Endothelial cell of umbilical vein (primary cell): ENCODE measurements around the gene PPP1R13L. TPM values are rescaled to one million over a fixed set of nuclear protein-coding genes. Genes with fewer than 3 reads are reported as not detected.

ENCODE experiments used
- BruUV-seq: library from RNA; stranded (reverse); fragments of 400-500 nt; replicated peaks from 2 replicates; lab custom pipeline; 2021; lab: Mats Ljungman, UMichigan
- CTCF ChIA-PET: fragments of 300-600, 350-600 bp; sonication (Branson Sonifier 250); formaldehyde crosslinking; loops from one replicate; lab custom pipeline; 2021; ENCODE audit warnings: antibody characterized with exemption, inconsistent platforms; lab: Charles Lee
- POLR2A ChIA-PET: fragments of 300-600, 350-600 bp; sonication (Branson Sonifier 250); formaldehyde crosslinking; loops from one replicate; lab custom pipeline; 2021; ENCODE audit warnings: antibody characterized with exemption, inconsistent platforms; lab: Charles Lee
- DNase-seq: peaks from one replicate; pipeline ENCODE4 v3.0.0-alpha.2; 2011; ENCODE audit warnings: low read depth, low spot score
- FAIRE-seq: peaks from 2 replicates; lab custom pipeline; 2011; peaks lifted over from hg19 to GRCh38; lab: Jason Lieb, UNC
- H2AFZ ChIP-seq: 2 replicates; pipeline ENCODE4 v1.6.0; 2012; ENCODE audit warnings: low read depth, low read length, control low read depth, inconsistent platforms
- H3K27ac ChIP-seq: 2 replicates; pipeline ENCODE4 v1.5.1; 2011; ENCODE audit warnings: low read depth, mild to moderate bottlenecking, control low read depth, low read length, moderate library complexity; ENCODE audit not compliant: insufficient read depth
- H3K27me3 ChIP-seq, 2 experiments: 2 replicates each; pipeline versions ENCODE4 v1.6.0 to v1.6.1; 2011; ENCODE audit warnings: low read length in 2 of 2, mixed read lengths in 1 of 2; ENCODE audit not compliant: control insufficient read depth in 2 of 2, insufficient read depth in 2 of 2
- H3K36me3 ChIP-seq, 2 experiments: 2 replicates in 1 of 2; 3 replicates in 1 of 2; pipeline ENCODE4 v1.5.1; 2011; ENCODE audit warnings: low read length in 2 of 2, mild to moderate bottlenecking in 1 of 2, moderate library complexity in 1 of 2; ENCODE audit not compliant: control insufficient read depth in 2 of 2, insufficient read depth in 2 of 2; ENCODE audit errors: extremely low read depth in 1 of 2
- H3K4me1 ChIP-seq: 3 replicates; pipeline ENCODE4 v1.5.1; 2011; ENCODE audit warnings: mild to moderate bottlenecking, low read length; ENCODE audit not compliant: control insufficient read depth, insufficient read depth; ENCODE audit errors: extremely low read depth
- H3K4me2 ChIP-seq: 2 replicates; pipeline ENCODE4 v1.6.1; 2011; ENCODE audit warnings: low read length, control low read depth, mixed read lengths; ENCODE audit not compliant: insufficient read depth
- H3K4me3 ChIP-seq, 3 experiments: fragments of 200-600 bp in 1 of 3; sonication (generic), shearing (Covaris generic) in 1 of 3; replicated peaks in 1 of 3; 2 replicates each; pipeline ENCODE4 v1.5.1; 2011 to 2016; ENCODE audit warnings: control low read depth in 3 of 3, low read length in 3 of 3, mild to moderate bottlenecking in 2 of 3, inconsistent platforms in 1 of 3, low read depth in 1 of 3, moderate library complexity in 1 of 3; ENCODE audit not compliant: insufficient read depth in 1 of 3
- H3K79me2 ChIP-seq: 2 replicates; pipeline ENCODE4 v1.6.0; 2012; ENCODE audit warnings: low read length, inconsistent platforms; ENCODE audit not compliant: control insufficient read depth, insufficient read depth
- H3K9ac ChIP-seq: replicated peaks from 2 replicates; pipeline ENCODE3; 2011; ENCODE audit warnings: low read length, control low read depth; ENCODE audit not compliant: insufficient read depth; ENCODE audit errors: extremely low read depth
- H3K9me1 ChIP-seq: replicated peaks from 3 replicates; pipeline ENCODE4 v1.6.0; 2011; ENCODE audit warnings: mild to moderate bottlenecking, low read length; ENCODE audit not compliant: control insufficient read depth, insufficient read depth; ENCODE audit errors: extremely low read depth
- H3K9me3 ChIP-seq: replicated peaks from 2 replicates; pipeline ENCODE4 v1.5.1; 2012; ENCODE audit warnings: low read length, inconsistent platforms; ENCODE audit not compliant: control insufficient read depth, insufficient read depth
- H4K20me1 ChIP-seq: replicated peaks from 2 replicates; pipeline ENCODE3; 2011; ENCODE audit warnings: mild to moderate bottlenecking, low read length; ENCODE audit not compliant: control insufficient read depth, insufficient read depth; ENCODE audit errors: extremely low read depth
- CTCF ChIP-seq, 2 donors: IDR thresholded peaks; 1 replicate in 1 of 2; 2 replicates in 1 of 2; pipeline ENCODE4 v1.5.1; 2011; ENCODE audit warnings: low read length in 2 of 2, mild to moderate bottlenecking in 2 of 2, moderate library complexity in 2 of 2, control low read depth in 1 of 2, inconsistent platforms in 1 of 2, low read depth in 1 of 2; ENCODE audit not compliant: insufficient read depth in 1 of 2; ENCODE audit errors: extremely low read depth in 1 of 2
- EZH2 ChIP-seq: IDR thresholded peaks from 2 replicates; pipeline ENCODE4 v1.6.1; 2012; ENCODE audit warnings: borderline replicate concordance, low read depth, mild to moderate bottlenecking, moderate library complexity, low read length, inconsistent platforms; ENCODE audit not compliant: severe bottlenecking
- FOS ChIP-seq: IDR thresholded peaks from 2 replicates; pipeline ENCODE4 v1.6.1; 2011; ENCODE audit warnings: mild to moderate bottlenecking, low read length, moderate library complexity, borderline replicate concordance; ENCODE audit not compliant: insufficient read depth
- GATA2 ChIP-seq: IDR thresholded peaks from 2 replicates; pipeline ENCODE4 v1.7.0; 2011; ENCODE audit warnings: low read depth, mild to moderate bottlenecking, moderate library complexity, mixed read lengths, low read length; ENCODE audit not compliant: insufficient read length, insufficient read depth
- JUN ChIP-seq: IDR thresholded peaks from 2 replicates; pipeline ENCODE4 v1.6.1; 2011; ENCODE audit warnings: borderline replicate concordance, low read depth; ENCODE audit not compliant: insufficient read length, insufficient read depth
- POLR2A ChIP-seq: IDR thresholded peaks from 2 replicates; pipeline ENCODE4 v1.6.1; 2012; ENCODE audit warnings: low read depth, mild to moderate bottlenecking, control low read depth, low read length
- POLR2AphosphoS5 ChIP-seq: IDR thresholded peaks from 2 replicates; pipeline ENCODE4 v1.6.1; 2012; ENCODE audit warnings: low read depth, mild to moderate bottlenecking, control low read depth, low read length, moderate library complexity; ENCODE audit not compliant: insufficient read depth
- dilution Hi-C: fragments of 300-500 bp; cut with MboI; formaldehyde crosslinking; loops from one replicate; pipeline ENCODE4 v1.15.0; 2019; ENCODE audit warnings: low sequenced_read_pairs; ENCODE audit not compliant: extremely low pct_ligation_motif_present
- intact Hi-C: fragments of 100-400 bp; cut with micrococcal nuclease; formaldehyde crosslinking; loops from one replicate; pipeline ENCODE4 v1.10.0; 2022
- polyA plus RNA-seq, 4 experiments: library from polyadenylated mRNA; depleted of rRNA in 3 of 4; stranded (reverse) in 3 of 4; unstranded in 1 of 4; fragments of >200 nt; gene quantifications; 2 replicates each; pipeline versions ENCODE4 v1.2.1 to v1.2.3, GENCODE V29; 2011 to 2012; ENCODE audit warnings: missing spikeins in 1 of 4
- total RNA-seq: library from RNA; stranded (reverse); gene quantifications from 2 replicates; pipeline ENCODE4 v1.2.3, GENCODE V29; 2021
- TF ChIP-seq, protein P1 (sequence below): IDR thresholded peaks from 2 replicates; pipeline ENCODE4 v1.6.1; 2011; ENCODE audit not compliant: insufficient read depth, insufficient read length

Gene PPP1R13L
- total and polyA plus RNA-seq, 2 donors (not counting 3 experiments of a cell fraction or from before 2014, with no cell fraction given) = 28.5 to 77.4 TPM

DNA sequence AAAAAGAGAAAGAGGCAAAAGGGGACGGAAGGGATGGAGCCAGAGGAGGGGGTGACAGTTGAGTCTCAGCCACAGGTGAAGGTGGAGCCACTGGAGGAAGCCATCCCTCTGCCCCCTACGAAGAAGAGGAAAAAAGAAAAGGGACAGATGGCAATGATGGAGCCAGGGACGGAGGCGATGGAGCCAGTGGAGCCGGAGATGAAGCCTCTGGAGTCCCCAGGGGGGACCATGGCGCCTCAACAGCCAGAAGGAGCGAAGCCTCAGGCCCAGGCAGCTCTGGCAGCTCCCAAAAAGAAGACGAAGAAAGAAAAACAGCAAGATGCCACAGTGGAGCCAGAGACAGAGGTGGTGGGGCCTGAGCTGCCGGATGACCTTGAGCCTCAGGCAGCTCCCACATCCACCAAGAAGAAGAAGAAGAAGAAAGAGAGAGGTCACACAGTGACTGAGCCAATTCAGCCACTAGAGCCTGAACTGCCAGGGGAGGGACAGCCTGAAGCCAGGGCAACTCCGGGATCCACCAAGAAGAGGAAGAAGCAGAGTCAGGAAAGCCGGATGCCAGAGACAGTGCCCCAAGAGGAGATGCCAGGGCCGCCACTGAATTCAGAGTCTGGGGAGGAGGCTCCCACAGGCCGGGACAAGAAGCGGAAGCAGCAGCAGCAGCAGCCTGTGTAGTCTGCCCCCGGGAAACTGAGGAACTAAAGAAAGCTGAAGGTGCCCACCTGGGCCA is 4.1 kb upstream of the PPP1R13L start:
- FAIRE-seq = no peak
- dilution Hi-C loops (no loop called here), intact Hi-C loops (no loop called here)
- Histone ChIP-seq H3K27me3 (no peaks in the 10 kb centered on the region), H3K27ac (no peak overlapping the region), H3K4me1 (peaks cover 7% of the 10 kb centered on the region), H2AFZ (no peak overlapping the region), H4K20me1 (no peaks in the 10 kb centered on the region), H3K4me2 (no peak overlapping the region), H3K36me3 (peaks cover 0 to 9% of the 10 kb centered on the region in 2 experiments), H3K4me3 (no peak overlapping the region), H3K9ac (no peak overlapping the region), H3K9me1 (no peaks in the 10 kb centered on the region), H3K79me2 (peaks cover 33% of the 10 kb centered on the region), H3K9me3 (no peaks in the 10 kb centered on the region)
- CTCF ChIA-PET = interaction anchor here (0.8 to 2.1 kb wide), 2 partner anchors 30 to 70 kb away, joined by 3 to 10 read pairs; no protein-coding TSS in a partner anchor
- TF ChIP-seq EZH2 = no peak
- TF ChIP-seq POLR2A = no peak
- no peak for TF ChIP-seq FOS
- no peak for TF ChIP-seq JUN
- TF ChIP-seq, protein P1, sequence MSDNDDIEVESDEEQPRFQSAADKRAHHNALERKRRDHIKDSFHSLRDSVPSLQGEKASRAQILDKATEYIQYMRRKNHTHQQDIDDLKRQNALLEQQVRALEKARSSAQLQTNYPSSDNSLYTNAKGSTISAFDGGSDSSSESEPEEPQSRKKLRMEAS = no peak
- TF ChIP-seq POLR2AphosphoS5 = no peak
- no peak for TF ChIP-seq GATA2
- TF ChIP-seq CTCF (IDR thresholded peaks at IDR 0.05; ENCODE audit: extremely low read depth in 1 of 2, insufficient read depth in 1 of 2, low read depth in 1 of 2, low read length in 2 of 2) = no peak
- no TSS peak for BruUV-seq
- POLR2A ChIA-PET = no interaction called here
- no peak for DNase-seq
